SU-DHL-6 (cell line): ENCODE data around the gene FAM83C.

ENCODE experiments used
- H2AFZ ChIP-seq: fragments of 200-600 bp; sonication (generic); 2 replicates; pipeline ENCODE4 v1.6.1; 2014; ENCODE audit warnings: low read depth, mild to moderate bottlenecking, moderate library complexity, mixed read lengths, antibody characterized with exemption, low read length; ENCODE audit not compliant: severe bottlenecking
- H3F3A ChIP-seq: fragments of 200-600 bp; shearing (Covaris generic); 2 replicates; pipeline ENCODE4 v1.6.0; 2016; ENCODE audit warnings: antibody characterized with exemption, mild to moderate bottlenecking; ENCODE audit not compliant: insufficient read depth
- H3K27ac ChIP-seq: fragments of 200-600 bp; sonication (generic); 2 replicates; pipeline ENCODE4 v1.5.1; 2016; ENCODE audit warnings: low read depth, mild to moderate bottlenecking, low read length, moderate library complexity, mixed read lengths
- H3K27me3 ChIP-seq: fragments of 200-600 bp; sonication (generic), shearing (Covaris generic); 2 replicates; pipeline ENCODE4 v1.6.0; 2014; ENCODE audit warnings: mild to moderate bottlenecking, low read length
- H3K36me3 ChIP-seq: fragments of 200-600 bp; sonication (generic); 2 replicates; pipeline ENCODE4 v1.6.1; 2014; ENCODE audit warnings: mild to moderate bottlenecking, low read length, mixed read lengths
- H3K4me2 ChIP-seq: fragments of 300-600, 200-600 bp; shearing (Covaris generic), sonication (generic); 2 replicates; pipeline ENCODE4 v1.6.0; 2014; ENCODE audit warnings: low read length, low read depth, mild to moderate bottlenecking; ENCODE audit not compliant: poor library complexity, severe bottlenecking
- H3K4me3 ChIP-seq: fragments of 200-600 bp; sonication (generic); 2 replicates; pipeline ENCODE4 v1.5.1; 2014; ENCODE audit warnings: antibody characterized with exemption, low read length, mild to moderate bottlenecking, mixed read lengths; ENCODE audit not compliant: insufficient read depth, poor library complexity, severe bottlenecking
- H3K79me2 ChIP-seq: fragments of 200-600 bp; sonication (generic); 2 replicates; pipeline ENCODE4 v1.6.1; 2014; ENCODE audit warnings: mild to moderate bottlenecking, low read length, moderate library complexity; ENCODE audit not compliant: insufficient read depth
- H3K9ac ChIP-seq: fragments of 200-600 bp; sonication (generic); 2 replicates; pipeline ENCODE4 v1.7.0; 2014; ENCODE audit warnings: mild to moderate bottlenecking, low read length
- H3K9me2 ChIP-seq: fragments of 200-600 bp; sonication (generic); replicated peaks from 2 replicates; pipeline ENCODE4 v1.6.1; 2014; ENCODE audit warnings: low read length; ENCODE audit not compliant: insufficient read depth
- H3K9me3 ChIP-seq: fragments of 200-600 bp; sonication (generic); 2 replicates; pipeline ENCODE4 v1.6.1; 2014; ENCODE audit warnings: low read length, mixed read lengths; ENCODE audit not compliant: insufficient read depth
- H4K20me1 ChIP-seq: fragments of 200-600 bp; sonication (generic); 2 replicates; pipeline ENCODE4 v1.6.1; 2014; ENCODE audit warnings: low read depth, mild to moderate bottlenecking, antibody characterized with exemption, low read length, moderate library complexity, mixed read lengths
- CTCF ChIP-seq: fragments of 200-600 bp; sonication (generic); IDR thresholded peaks from one replicate; pipeline ENCODE4 v1.5.1; 2017; ENCODE audit warnings: antibody characterized with exemption, mild to moderate bottlenecking, low read length, moderate library complexity; ENCODE audit not compliant: insufficient read depth, poor library complexity, severe bottlenecking
- EZH2phosphoT487 ChIP-seq: fragments of 200-600 bp; sonication (generic), shearing (Covaris generic); conservative IDR thresholded peaks from 2 replicates; pipeline ENCODE4 v1.6.1; 2018; ENCODE audit warnings: mild to moderate bottlenecking, antibody characterized with exemption, low read length, moderate library complexity, mixed read lengths

FAM83C gene

GRCh38 chr20:35292504-35293285, 470 bp upstream of the FAM83C start:
- Histone ChIP-seq H3F3A (no peaks in the 10 kb centered on the region), H2AFZ (no peak overlapping the region), H3K36me3 (no peaks in the 10 kb centered on the region), H3K27me3 (no peaks in the 10 kb centered on the region), H4K20me1 (no peaks in the 10 kb centered on the region), H3K79me2 (no peaks in the 10 kb centered on the region), H3K4me2 (no peak overlapping the region), H3K9me3 (no peaks in the 10 kb centered on the region), H3K9me2 (no peaks in the 10 kb centered on the region), H3K27ac (no peak overlapping the region), H3K4me3 (no peak overlapping the region), H3K9ac (no peak overlapping the region)
- TF ChIP-seq EZH2phosphoT487 (no peak), CTCF (no peak)

DNA sequence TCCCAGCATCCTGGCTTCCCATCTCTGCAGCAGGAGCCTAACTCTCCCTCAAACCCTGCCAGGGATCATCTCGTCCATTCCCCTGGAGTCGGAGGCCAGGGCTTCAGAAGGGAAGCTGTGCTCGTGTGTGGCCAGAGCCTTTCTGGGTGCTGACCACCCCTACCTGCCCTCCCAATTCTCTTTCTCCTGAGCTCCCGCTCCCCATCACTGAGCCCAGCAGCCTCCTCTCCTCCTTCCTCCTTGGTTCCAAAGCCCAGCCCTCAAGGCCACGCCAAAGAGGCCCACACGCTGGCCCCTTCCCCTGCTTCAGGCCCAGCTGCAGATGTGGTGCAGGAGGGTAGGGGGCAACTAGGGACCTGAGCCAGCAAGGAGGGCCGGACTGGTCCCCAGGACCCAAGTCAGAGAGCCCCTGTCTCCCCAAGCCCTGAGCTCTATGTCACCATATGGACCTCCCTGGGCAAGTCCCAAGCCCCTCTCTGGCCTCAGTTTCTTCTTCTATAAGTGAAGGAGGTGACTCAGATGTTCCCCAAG, 1.3 kb downstream of the FAM83C start:
- Histone ChIP-seq H3K9me3 (no peaks in the 10 kb centered on the region), H3K27ac (no peak overlapping the region)
- TF ChIP-seq EZH2phosphoT487 (no peak), CTCF (no peak)

GRCh38 chr20:35290186-35290886, 1.9 kb downstream of the FAM83C start:
- Histone ChIP-seq H3K4me2 (no peak overlapping the region), H3K27me3 (no peaks in the 10 kb centered on the region), H3K27ac (no peak overlapping the region), H2AFZ (no peak overlapping the region), H3F3A (no peaks in the 10 kb centered on the region; the same call in 1 of the 2 replicates), H3K9me3 (no peaks in the 10 kb centered on the region), H3K9ac (no peak overlapping the region), H3K4me3 (no peak overlapping the region), H4K20me1 (no peaks in the 10 kb centered on the region), H3K36me3 (no peaks in the 10 kb centered on the region), H3K79me2 (no peaks in the 10 kb centered on the region), H3K9me2 (no peaks in the 10 kb centered on the region)
- TF ChIP-seq EZH2phosphoT487 (no peak), CTCF (no peak)

More for the DNA sequence above, 1.3 kb downstream of the FAM83C start:
- Histone ChIP-seq H3F3A (no peaks in the 10 kb centered on the region), H2AFZ (no peak overlapping the region), H3K36me3 (no peaks in the 10 kb centered on the region), H3K79me2 (no peaks in the 10 kb centered on the region), H3K4me3 (no peak overlapping the region), H3K9me2 (no peaks in the 10 kb centered on the region), H3K9ac (no peak overlapping the region), H4K20me1 (no peaks in the 10 kb centered on the region), H3K27me3 (no peaks in the 10 kb centered on the region), H3K4me2 (no peak overlapping the region)
